HG03025 (cell line): Measurements from ENCODE around the gene GNG7.
"Not testable (repeated sequence)": the region's sequence is repeated elsewhere in the genome, so short reads cannot be mapped to it uniquely, and the experiment has no call there.

Source experiments
- ATAC-seq: cut with Tn5 transposase; IDR thresholded peaks from one replicate; pipeline ENCODE4 v1.9.1; 2021; ENCODE audit warnings: mild to moderate bottlenecking, moderate library complexity; ENCODE audit not compliant: unreplicated experiment, low FRiP score

The GNG7 gene

DNA sequence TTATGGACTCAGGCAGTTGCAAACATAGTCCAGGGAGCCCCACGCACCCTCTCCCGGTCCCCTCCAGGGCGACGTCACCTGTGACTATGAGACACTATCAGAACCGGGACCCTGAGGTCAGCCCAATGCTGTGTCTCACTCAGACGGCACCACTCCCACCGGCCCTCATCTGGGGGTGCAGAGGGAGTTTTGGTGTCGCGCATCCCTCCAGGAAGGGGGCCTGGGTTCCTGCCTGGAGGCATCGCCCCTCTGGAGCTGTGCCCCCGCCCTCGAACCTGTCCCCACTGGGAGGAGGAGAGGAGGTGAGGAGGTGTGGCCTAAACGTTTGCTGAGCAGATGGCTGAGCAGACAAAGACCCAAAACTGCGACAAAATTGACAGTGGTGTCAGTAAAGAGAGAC is 175.3 kb downstream of the GNG7 start:
- no peak for ATAC-seq

DNA sequence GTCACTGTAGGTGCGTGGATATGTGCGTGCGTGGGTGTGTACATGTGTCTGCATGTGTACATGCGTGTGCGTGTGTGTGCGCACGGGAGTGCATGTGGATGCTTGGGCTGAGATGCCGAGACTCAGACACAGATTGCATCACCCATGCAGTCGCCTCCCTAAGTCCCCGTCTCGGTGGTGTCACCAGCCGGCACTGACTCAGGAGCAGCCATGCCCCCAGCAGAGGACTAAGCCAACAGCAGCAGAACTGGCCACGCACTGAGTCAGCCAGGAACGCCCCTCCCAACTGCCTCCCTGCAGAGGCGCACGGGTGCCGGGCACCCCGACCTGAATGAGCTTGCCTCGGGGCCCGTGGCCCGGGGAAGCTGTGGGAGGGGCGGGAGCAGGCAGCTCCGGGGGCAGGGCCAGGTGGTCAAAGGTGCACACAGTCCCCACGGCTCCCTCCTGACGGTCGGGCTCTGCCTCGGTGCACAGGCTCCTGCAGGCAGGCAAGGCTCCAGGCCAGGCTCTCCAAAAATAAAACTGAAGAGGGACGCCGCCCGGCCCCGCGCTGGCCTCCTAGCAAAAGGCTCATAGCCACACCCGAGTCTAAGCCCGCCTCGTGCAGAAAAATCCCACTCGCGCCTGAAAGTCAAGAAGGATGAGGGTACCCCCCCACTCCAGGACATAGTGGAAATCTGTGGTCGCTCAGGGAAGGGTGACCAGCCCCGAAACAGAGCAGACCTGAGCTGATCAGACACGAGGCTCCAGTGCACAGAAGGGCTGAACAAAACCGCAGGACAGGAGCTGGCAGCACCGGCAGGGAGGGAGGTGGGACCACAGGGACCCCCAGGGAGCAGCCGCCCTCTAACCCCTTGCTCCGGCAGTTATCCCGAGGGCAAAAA is 177.4 kb downstream of the GNG7 start:
- ATAC-seq, result no peak

DNA sequence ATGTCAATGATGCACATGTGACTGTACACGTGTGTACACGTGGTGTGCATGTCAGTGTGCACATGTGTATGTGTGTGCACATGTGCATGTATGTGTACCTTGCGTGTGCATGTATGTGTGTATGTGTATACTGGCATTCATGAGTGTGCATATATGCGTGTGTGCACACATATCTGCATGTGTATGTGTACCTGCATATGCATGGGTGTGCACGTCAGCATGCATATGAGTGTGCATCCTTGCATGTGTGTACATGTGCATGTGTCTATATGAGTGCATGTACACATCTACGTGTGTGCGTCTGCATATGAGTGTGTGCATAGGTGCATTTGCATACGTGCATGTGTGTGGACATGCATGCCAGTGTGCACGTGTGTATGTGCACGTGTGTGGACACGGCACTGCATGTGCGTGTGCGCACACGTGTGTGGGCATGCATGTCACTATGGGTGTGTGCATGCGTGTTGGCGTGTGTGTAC is 178.1 kb downstream of the GNG7 start:
- no peak for ATAC-seq

DNA sequence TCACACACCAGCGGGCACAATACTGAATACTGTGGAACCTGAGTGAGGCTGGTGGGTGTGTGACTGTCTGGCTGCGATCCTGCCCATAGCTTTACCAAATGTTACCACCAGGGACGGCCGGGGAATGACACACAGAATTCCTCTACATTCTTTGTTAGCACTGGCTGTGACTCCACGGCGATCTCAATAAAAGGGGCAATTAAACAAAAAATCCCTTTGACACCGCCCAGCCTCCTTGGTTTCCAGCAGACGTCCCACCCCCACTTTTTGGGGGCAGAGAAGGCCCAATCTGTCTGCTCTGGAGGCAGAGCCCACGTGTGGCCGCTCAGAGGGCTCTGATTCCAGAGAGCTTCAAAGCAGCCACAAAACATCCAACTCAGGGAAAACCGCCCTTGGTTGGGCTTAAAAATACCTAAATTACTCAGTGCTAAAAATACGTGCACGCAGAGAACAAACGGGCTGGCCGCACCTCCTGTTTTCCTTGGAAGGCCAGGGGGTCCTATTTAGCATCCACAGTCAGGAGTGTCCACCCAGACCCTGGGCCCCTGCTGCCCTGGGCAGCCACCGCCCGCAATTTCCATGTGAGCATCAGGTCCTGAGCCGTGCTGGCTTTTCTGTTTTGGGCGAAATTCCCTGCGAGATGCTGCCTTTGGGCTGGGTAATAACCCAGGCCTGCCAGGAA is 178.7 kb downstream of the GNG7 start:
- no peak for ATAC-seq

DNA sequence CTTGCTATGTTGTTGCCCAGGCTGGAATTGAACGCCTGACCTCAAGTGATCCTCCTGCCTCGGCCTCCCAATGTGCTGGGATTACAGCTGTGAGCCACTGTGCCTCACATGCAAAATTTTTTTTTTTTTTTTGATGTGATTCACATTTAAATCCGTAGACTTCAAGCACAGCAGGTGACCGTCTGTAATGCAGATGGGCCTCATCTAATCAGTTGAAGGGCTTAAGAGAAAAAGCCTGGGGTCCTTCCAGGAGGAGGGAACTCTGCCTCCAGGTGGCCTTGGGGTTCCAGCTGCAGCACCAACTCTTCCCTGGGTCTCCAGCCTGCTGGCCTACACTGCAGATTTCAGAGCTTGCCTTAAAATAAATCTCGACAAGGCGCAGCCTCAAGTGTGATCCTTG is 183.0 kb downstream of the GNG7 start:
- no peak for ATAC-seq

DNA sequence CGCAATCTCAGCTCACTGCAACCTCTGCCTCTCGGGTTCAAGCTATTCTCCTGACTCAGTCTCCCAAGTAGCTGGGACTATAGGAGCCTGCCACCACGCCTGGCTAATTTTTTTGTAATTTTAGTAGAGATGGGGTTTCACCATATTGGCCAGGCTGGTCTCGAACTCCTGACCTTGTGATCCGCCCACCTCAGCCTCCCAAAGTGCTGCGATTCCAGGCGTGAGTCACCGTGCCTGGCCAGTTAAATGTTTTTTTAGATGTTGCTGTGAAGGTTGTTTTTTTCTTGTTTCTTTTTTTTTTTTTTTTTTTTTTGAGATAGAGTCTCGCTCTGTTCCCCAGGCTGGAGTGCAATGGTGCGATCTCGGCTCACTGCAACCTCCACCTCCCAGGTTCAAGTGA is 183.6 kb downstream of the GNG7 start:
- ATAC-seq, result not testable (repeated sequence)

DNA sequence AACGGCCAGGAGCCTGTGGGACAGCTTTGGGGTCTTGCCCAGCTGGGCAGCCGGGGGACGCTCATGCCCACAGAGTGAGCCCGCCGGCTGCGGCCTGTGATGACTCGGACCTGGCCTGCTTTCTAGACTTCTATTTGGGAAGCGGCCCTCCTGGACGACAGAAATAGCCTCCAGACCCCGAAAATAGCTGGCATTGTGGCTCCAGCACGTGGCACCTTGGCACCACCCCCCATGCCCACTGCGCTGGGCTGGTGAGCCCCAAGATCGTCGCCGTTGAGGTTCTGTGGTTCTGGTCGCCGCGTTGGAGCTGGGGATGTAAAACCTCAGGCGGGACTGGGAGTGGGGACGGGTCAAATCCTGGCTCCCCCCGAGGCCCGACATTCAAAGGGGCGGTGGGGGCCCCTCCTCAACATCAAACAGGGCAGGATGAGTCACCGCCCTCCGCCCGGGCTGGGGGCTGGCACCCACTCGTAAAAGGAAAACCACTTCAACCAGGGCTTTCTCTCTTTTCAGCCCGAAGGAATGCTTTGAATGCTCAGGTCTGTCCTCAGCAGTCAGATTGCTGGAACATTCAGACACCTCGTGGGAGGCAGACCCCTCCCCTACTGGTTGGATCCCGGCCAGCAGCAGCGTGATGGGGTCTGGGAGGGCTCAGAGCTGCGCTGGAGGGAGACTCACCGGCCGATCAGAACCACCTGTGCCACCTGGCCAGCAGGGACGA is 184.5 kb downstream of the GNG7 start:
- ATAC-seq, result no peak

DNA sequence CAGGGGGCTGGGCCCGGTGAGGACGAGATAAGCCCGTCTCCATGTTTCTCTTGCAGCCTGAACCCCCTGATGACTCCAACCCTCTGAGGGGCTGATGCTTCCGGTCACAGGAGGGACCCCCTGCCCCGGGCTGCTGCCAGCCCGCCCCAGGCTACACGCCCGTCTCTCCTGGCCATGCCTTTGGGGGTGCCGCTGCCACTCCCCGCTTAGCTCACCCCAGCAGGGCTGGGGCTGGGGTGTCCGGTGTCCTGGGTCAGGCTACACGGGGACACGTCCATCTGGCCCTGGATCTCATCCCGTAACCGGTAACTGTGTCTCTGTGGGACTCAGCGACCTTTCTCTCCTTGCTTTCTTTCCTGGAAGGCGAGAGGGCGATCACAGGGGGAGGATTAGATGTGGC is 185.8 kb downstream of the GNG7 start:
- ATAC-seq, result no peak

DNA sequence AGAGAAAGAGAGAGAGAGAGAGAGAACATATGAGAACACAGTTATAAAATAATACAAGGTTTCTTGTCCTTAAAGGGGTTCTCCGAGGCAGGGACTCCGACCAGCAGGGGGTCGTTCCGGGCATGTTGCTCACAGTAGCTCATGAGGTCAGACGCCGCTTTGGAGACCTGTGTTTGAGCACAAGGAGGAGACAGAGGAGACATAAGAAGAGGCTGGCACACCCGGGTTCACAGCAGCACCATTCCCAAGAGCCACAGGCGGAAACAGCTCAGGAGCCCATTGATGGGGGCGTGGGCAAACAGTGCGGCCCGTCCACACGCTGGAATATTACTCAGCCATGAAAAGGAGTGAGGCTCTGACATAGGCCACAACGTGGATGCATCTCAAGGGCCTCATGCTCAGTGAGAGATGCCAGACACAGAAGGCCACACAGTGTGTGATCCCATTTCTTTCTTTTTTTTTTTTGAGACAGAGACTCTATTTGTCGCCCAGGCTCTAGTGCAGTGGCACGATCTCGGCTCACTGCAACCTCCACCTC is 187.4 kb downstream of the GNG7 start:
- ATAC-seq, result no peak

DNA sequence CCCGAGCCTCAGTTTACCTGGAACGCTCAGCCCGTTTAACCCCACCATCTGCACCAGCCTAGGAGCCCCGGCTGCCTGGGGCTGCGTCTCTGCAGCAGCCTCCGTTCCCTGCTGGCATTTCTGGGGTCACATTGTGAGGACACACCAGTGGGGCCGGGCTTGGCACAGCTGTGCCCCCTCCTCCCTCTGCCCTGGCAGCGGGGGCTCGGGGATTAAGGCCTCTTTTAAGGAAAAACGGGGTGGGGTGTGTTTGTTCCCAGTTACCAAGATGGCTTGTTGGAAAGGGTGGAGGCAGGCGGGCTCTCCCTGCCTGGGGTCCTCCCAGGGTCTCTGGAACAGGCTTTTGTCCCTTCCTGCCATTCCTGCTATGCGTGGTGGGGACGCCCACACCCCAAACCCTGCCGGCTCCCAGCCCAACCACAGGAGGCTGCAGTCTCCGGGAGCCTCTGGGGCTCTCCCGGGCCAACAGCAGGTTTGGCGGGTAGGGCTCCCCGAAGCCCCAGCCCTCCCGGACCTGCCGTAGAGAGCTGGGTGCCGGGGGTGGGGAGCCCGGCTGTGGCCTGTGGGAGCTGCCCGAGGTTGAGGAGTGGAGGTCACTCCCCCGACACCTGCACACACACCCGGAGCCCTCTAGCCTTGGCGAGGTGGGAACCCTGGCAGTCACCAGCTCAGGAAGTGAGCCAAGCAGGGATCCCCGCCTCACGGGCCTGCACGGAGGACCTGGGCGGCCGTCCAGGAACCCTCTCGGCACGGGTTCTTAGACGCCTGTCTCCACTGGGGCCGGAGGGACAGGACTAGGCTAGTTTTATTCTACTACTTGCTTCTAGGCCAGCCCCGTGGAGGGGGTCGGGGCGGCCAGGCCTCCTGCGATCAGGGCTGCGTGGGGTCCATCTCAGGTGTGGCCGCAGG is 189.7 kb downstream of the GNG7 start:
- ATAC-seq, result no peak

DNA sequence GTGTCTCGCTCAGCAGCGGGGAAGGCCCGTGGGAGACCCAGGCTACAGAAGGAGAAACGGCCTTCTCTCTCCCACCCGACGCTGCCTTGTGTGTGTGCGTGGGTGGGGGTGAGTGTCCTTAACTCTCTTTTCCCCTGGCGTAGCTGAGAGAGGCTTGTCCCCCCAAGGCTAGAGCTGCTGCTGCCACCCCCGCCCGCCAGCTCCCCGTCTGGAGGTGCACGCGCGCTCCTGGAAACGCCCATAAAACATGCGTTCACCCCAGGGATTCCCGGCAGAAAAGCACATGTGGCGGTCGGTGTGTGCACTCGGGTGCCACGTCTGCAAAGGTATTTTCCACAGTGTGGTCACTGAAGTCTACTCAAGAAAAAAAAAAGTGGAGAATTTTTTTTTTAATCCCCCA is 190.5 kb downstream of the GNG7 start:
- ATAC-seq, result no peak

DNA sequence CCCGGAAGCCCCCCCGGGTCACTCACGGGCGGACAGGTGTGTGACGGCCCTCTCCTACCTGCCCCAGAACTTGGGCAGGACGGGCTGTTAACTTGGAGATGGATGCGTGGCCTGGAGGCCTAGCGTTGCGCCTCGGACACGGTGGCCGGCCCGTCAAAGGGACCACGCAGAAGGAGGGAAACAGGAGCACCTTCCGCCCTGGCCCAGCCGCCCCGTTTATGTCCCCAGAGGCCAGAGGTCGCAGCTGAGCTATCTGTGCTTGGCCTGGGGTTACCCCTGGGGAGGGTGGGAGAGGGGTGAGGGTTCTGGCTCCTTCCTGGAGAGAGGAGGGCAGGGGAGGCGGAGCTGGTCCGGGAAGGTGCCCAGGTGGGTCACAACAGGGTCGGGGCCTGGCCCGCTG is 190.9 kb downstream of the GNG7 start:
- ATAC-seq, result no peak

DNA sequence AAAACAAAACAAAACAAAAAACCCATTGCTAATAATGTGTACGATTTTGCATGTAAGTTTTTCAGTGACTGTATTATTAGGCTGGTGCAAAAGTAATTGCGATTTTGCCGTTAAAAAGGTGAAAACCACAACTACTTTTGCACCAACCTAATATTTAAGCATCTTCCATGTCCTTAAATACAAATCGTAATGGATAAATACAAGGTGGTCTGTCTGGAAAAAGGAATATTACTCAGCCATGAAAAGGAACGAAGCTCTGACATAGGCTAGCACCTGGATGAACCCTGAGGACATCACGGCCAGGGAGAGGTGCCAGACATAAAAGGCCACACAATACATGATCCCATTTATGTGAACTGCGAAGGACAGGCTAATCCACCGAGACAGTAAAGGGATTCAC is 193.4 kb downstream of the GNG7 start:
- ATAC-seq, result no peak

DNA sequence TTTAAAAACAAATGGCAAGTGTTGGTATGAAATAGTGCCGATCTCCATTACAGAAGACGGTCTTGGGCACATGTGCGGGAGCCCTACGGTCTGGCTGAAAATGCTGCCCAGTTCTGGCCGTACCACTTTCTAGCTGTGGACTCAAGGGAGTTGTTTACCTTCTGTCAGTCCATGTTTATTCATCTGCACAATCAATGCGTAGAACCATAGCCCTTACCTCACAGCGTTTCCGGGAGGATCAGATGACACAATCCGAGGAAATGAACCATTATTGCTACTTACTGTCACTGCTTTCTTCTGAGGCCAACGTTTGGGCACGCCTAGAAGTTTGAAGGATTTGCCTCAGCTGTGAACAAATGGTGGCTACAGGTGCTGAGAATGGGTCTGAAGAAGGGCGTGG is 195.4 kb downstream of the GNG7 start:
- no peak for ATAC-seq

DNA sequence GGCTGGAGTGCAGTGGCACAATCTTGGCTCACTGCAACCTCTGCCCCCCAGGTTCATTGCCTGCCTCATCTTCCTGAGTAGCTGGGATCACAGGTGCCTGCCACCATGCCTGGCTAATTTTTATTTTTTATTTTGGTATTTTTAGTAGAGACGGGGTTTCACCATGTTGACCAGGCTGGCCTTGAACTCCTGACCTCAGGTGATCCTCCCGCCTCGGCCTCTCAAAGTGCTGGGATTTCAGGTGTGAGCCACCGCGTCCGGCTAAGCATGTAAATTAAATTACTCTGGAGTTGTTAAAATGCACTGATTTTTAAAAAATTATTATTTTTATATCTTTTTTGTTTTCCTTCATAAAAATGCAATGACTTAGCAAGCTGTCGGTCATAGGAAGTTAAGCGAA is 195.8 kb downstream of the GNG7 start:
- not testable (repeated sequence) for ATAC-seq

DNA sequence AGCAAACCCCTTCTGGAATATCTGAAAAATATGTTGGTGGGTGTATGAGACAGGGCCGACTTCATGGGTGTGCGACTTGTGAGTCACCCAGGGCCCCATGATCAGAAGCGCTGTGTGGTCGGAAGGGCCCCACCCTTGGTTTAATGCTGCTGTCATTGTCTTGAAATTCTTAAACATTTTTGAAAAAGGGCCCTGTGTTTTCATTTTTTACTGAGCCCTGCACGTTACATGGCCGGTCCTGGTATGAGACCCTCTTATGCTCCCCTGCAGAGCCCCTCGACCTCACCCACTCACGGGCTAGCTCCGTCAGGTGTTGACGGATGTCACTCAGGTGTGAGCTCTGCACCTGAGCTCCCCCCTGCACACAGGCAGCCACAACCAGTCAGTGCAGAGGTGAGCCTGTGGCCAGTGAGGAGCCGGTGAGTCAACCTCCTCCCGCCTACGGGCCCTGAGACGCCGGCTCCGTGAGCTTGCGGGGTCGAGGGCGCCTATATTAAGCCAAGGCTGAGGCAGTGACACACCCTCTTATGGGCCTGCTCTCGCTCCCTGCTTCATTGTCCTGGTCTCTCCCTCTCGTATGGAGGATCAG is 198.9 kb downstream of the GNG7 start:
- ATAC-seq, result no peak

DNA sequence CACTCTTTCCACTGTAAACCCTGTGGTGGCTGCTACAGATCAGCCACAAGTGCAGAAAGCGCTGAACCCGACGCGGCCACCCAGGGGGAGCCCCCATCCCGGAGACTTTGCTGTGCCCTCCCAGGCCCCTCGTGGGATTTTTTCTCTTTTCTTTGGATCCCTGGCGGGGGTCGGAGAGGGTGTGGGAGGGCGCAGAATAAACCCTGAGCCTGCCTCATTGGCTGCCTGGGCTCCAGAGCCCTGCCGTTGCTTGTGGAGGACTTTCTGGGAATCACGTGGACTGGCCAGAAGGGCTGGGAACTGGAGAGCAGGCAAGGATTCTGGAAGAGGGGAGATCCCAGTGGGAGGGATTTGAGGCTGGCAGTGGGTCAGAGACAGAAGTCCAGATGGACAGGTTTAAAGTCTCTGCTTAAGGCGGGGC is 201.6 kb downstream of the GNG7 start:
- no peak for ATAC-seq

DNA sequence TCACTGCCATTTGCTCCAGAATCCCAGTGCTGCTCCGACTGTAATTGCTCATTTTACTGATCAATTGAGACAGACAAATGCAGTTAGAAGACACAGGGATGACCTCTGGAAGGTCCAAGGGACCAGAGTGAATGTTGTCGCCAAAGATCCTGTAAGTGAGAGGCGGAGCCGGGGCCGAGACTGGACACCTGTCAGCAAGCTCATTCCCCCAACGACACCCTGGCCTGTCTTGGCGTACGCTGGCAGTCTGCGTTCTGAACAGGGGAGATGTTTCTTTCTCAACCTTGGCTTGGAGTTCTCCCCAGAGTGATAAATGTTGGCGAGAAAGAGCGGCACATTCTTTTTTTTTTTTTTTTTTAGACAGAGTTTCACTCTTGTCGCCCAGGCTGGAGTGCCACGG is 202.3 kb downstream of the GNG7 start:
- no peak for ATAC-seq

DNA sequence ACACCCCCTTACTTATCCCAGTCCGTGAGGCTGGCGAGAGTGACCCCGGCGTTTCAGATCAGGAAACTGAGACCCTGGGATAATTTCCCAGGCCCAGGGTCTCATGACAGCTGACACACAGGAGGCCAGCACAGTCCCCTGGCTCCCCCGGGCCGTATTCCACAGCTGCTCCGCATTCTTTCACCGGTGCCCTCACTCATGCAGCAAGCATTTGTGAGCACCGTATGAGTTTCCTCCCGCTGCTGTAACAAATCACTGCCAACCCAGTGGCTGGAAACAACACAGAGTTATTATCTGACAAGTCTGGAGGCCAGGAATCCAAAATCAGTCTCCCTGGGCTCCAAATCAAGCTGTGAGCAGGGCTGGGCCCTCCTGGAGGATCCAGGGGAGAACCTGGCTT is 205.3 kb downstream of the GNG7 start:
- no peak for ATAC-seq
